Gastroesophageal sphincter (tissue), 4 donors: ENCODE data around the gene ARHGEF4. TPM values are rescaled to one million over a fixed set of nuclear protein-coding genes. Genes with fewer than 3 reads are reported as not detected.

Experiments
- ATAC-seq: fragments of 150-250 bp; one replicate; pipeline ENCODE4 v1.9.1; 2016; ENCODE audit warnings: mild to moderate bottlenecking, moderate library complexity
- H3K27ac ChIP-seq, 4 donors: fragments of 200-600 bp; sonication (generic) in 3 of 4; 1 replicate in 3 of 4; 2 replicates in 1 of 4; pipeline ENCODE4 v1.5.1; 2016 to 2019
- H3K27me3 ChIP-seq: fragments of 200-600 bp; sonication (generic); one replicate; pipeline ENCODE4 v1.5.1; 2019
- H3K36me3 ChIP-seq, 2 donors: fragments of 200-600 bp; sonication (generic); one replicate each; pipeline ENCODE4 v1.5.1; 2019; ENCODE audit warnings: control low read depth in 1 of 2
- H3K4me1 ChIP-seq, 3 donors: fragments of 200-600 bp; sonication (generic); 1 replicate in 2 of 3; 2 replicates in 1 of 3; pipeline ENCODE4 v1.5.1; 2016 to 2019; ENCODE audit warnings: control low read depth in 2 of 3
- H3K4me3 ChIP-seq, 2 donors: fragments of 200-600 bp; sonication (generic); one replicate each; pipeline ENCODE4 v1.5.1; 2019; ENCODE audit warnings: mild to moderate bottlenecking in 1 of 2, moderate library complexity in 1 of 2
- H3K9me3 ChIP-seq, 3 donors: fragments of 200-600 bp; sonication (generic); one replicate each; pipeline ENCODE4 v1.5.1; 2017 to 2019; ENCODE audit warnings: control low read depth in 2 of 3
- EP300 ChIP-seq: sonication (generic); formaldehyde crosslinking; IDR thresholded peaks from one replicate; pipeline ENCODE4 v1.6.1; 2017; ENCODE audit warnings: antibody characterized with exemption, mild to moderate bottlenecking
- POLR2A ChIP-seq, 2 donors: fragments of 450-650 bp; IDR thresholded peaks; one replicate each; pipeline ENCODE4 v1.6.1; 2017; ENCODE audit warnings: antibody characterized with exemption in 2 of 2, mild to moderate bottlenecking in 2 of 2, moderate library complexity in 1 of 2
- POLR2AphosphoS5 ChIP-seq: sonication (generic); formaldehyde crosslinking; IDR thresholded peaks from one replicate; pipeline ENCODE4 v1.6.1; 2017; ENCODE audit warnings: antibody characterized with exemption
- WGBS, 2 donors: methylation state at CpG; one replicate each; pipeline ENCODE4 v1.1.5; 2018; ENCODE audit warnings: low coverage in 1 of 2; 5-methylcytosine and 5-hydroxymethylcytosine counted together
- total RNA-seq, 4 donors: library from RNA; depleted of rRNA; stranded (reverse); fragments of >200 nt; gene quantifications; one replicate each; pipeline ENCODE4 v1.1.0, GENCODE V29; 2016
- TF ChIP-seq, protein P1 (sequence below), 4 experiments: fragments of 200-600 bp in 2 of 4; fragments of 450-650 bp in 2 of 4; sonication (generic) in 1 of 4; IDR thresholded peaks; one replicate each; pipeline ENCODE4 v1.5.1; 2017 to 2019; ENCODE audit warnings: antibody characterized with exemption in 4 of 4, mild to moderate bottlenecking in 2 of 4, moderate library complexity in 2 of 4

The ARHGEF4 gene
- total RNA-seq, 4 donors from 2014 or later: 15.9 to 59.5 (median 21.8) TPM

DNA sequence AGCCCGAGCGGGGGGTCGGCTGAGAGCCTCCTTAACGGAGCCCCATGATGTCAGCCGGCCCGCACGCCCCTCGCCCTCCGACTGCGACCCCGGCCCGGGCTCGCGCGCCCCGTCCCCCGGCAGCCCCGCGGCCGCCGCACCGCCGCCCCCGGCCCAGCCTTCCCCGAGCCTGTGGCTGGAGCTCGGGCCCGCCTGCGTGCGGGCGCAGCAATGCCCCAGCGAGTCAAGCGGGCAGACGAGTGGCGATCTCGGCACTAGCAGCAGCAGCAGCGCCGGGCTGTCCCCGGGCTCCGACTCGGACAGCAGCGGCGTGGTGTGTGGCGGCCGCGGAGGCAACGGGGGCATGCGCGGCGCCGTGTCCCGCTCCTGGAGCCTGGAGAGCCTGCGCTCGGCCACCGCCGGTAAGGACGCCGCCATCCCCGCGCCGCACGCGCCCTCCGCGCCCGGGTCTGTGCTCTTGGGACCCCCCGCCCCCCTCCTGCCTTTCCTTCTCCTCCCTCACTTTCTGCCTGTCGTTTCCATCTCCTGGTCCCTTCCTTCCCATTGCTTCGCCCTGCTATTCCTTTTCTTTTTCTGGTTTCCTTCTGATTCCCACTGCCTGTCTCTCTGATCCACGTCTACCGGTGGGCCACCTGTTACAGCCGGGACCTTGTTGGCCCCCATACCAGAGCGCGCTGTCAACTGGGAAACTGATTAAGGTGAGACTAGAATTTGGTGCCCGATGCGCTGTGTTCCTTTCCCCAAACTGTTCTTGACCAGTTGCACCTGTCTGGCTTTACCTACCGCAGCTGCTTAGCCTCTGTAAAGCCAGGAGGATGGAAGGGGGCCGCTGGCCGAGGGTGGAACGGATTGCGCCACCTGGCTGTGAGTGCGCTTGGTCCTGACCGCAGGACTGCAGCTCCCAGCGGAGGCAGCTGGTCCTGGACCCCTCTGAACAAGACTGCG lies 127.4 kb downstream of the ARHGEF4 start:
- 2% methylated on average over 22 of the region's 84 CpGs; no CpG with 5 or more reads in 1 of the 2 donors for WGBS, 2 donors
- peaks cover 82% of the 10 kb centered on the region for H3K27me3 ChIP-seq
- no peak for TF ChIP-seq POLR2AphosphoS5
- TF ChIP-seq, protein P1, sequence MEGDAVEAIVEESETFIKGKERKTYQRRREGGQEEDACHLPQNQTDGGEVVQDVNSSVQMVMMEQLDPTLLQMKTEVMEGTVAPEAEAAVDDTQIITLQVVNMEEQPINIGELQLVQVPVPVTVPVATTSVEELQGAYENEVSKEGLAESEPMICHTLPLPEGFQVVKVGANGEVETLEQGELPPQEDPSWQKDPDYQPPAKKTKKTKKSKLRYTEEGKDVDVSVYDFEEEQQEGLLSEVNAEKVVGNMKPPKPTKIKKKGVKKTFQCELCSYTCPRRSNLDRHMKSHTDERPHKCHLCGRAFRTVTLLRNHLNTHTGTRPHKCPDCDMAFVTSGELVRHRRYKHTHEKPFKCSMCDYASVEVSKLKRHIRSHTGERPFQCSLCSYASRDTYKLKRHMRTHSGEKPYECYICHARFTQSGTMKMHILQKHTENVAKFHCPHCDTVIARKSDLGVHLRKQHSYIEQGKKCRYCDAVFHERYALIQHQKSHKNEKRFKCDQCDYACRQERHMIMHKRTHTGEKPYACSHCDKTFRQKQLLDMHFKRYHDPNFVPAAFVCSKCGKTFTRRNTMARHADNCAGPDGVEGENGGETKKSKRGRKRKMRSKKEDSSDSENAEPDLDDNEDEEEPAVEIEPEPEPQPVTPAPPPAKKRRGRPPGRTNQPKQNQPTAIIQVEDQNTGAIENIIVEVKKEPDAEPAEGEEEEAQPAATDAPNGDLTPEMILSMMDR (IDR thresholded peaks at IDR 0.05): peak in 1 of 4 experiments; percentile 32
- H3K4me1 ChIP-seq: peaks cover 0 to 21% (median 5%) of the 10 kb centered on the region in 3 donors
- H3K4me3 ChIP-seq: peak overlapping the region in 1 of 2 donors; percentile 40
- H3K36me3 ChIP-seq: no peaks in the 10 kb centered on the region
- ATAC-seq: no peak
- no peak overlapping the region for H3K27ac ChIP-seq
- no peaks in the 10 kb centered on the region for H3K9me3 ChIP-seq

DNA sequence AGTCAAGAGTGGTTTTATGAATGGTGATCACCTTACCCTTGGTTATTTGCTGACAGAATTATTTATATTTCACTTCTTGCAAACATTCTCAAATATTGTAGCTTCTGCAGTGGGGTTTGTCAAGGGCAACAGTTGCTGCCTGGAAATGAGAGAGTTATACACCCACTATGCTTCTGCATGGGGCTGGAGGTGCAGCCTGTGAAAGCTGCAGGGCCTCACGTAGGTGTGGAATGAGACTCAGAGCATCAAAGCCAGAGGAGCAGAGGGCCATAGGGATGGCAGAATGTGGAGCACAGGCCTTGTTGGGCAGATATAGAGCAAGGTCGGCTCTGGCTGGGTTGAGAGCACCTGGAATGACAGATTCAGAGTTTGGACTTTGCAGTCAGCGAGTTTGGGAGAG lies 128.2 kb downstream of the ARHGEF4 start:
- no peak overlapping the region for H3K4me3 ChIP-seq
- H3K36me3 ChIP-seq: no peaks in the 10 kb centered on the region
- no peak for ATAC-seq
- peaks cover 0 to 21% (median 5%) of the 10 kb centered on the region in 3 donors for H3K4me1 ChIP-seq
- no peak overlapping the region for H3K27ac ChIP-seq
- TF ChIP-seq POLR2AphosphoS5 (no peak), POLR2A (IDR thresholded peaks at IDR 0.05) (no peak)
- no peaks in the 10 kb centered on the region for H3K9me3 ChIP-seq
- H3K27me3 ChIP-seq: peaks cover 82% of the 10 kb centered on the region
- 63 to 94% methylated on average over 2 to 3 of the region's 3 CpGs for WGBS, 2 donors

DNA sequence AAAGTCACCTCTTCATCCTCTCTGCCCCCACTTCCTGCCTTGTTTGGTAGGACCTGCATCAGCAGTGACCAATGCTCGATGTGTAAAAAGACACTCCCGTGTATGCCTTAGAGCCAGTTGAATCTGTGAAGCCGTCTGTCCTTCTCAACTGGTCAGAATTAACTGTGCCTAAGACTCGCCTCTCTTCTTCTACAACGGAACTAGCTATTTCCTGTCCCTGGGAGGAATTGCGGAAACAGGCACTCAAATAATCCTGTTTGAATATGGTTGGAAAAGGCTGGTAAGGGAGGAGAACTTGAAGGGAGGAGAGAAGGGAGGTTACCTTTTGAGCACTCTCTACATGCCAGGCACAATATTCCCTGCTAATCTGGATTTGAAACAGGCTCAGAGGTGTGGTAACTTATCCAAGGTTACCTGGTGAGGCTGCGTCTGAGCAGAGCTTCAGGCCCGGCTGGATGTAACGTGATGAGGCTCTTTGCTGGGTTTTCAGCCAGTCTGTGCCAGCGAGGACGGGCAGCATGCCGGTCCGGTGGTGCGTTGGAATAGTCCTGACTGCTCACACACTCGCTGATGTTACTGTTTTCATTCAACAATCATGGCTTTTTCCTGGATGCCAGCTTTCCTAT lies 129.5 kb downstream of the ARHGEF4 start:
- 62 to 71% methylated on average over 4 to 13 of the region's 15 CpGs for WGBS, 2 donors
- Histone ChIP-seq H3K27ac (no peak overlapping the region), H3K4me3 (no peak overlapping the region), H3K36me3 (no peaks in the 10 kb centered on the region), H3K4me1 (peaks cover 0 to 21% (median 5%) of the 10 kb centered on the region in 3 donors), H3K27me3 (peaks cover 75% of the 10 kb centered on the region), H3K9me3 (no peaks in the 10 kb centered on the region)
- TF ChIP-seq, protein P1 (IDR thresholded peaks at IDR 0.05): no peak
- TF ChIP-seq POLR2AphosphoS5: no peak
- no peak for TF ChIP-seq POLR2A (IDR thresholded peaks at IDR 0.05)
- no peak for TF ChIP-seq EP300
- ATAC-seq: no peak

DNA sequence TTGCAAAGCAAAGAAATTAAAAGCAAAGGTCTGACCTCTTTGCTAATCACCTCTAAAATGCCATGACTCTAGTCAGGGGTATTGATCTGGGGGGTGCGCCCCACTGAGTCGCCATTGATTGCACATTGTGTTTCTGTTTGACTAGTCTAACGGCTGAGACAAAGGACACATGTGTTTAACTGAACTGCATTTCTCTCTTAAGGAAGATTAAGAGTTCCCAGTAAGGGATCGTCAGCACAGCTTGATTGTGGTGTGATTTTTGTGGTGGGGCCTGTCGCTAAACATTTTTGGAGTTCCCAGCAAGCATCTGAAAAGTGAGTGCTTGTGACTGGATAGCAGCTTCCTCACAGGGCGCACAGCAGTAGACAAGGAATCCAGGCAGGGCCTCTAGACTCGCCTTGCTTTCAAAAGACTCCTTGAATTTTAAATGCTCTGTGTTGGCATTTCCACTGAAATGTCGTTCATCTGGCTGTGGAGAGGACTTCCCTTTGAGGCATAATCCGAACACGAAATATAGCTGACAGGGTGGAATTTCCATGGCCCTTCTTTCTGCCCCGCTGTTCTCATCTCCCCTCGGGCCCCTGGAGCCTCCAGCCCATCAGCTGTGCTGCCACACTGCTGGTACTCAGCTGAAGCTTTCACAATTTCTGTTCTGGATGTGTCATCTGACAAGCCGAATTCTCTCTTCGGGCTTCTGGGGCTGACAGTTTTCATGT lies 130.2 kb downstream of the ARHGEF4 start:
- ATAC-seq: no peak
- no peak overlapping the region for H3K4me3 ChIP-seq
- H3K36me3 ChIP-seq: no peaks in the 10 kb centered on the region
- H3K4me1 ChIP-seq: peaks cover 0 to 21% (median 5%) of the 10 kb centered on the region in 3 donors
- no peaks in the 10 kb centered on the region for H3K9me3 ChIP-seq
- H3K27me3 ChIP-seq: peaks cover 68% of the 10 kb centered on the region
- H3K27ac ChIP-seq: no peak overlapping the region
- no peak for TF ChIP-seq POLR2A (IDR thresholded peaks at IDR 0.05)
- TF ChIP-seq POLR2AphosphoS5: no peak
- TF ChIP-seq, protein P1 (IDR thresholded peaks at IDR 0.05): no peak
- no peak for TF ChIP-seq EP300
- WGBS, 2 donors: 70 to 73% methylated on average over 3 to 11 of the region's 14 CpGs

DNA sequence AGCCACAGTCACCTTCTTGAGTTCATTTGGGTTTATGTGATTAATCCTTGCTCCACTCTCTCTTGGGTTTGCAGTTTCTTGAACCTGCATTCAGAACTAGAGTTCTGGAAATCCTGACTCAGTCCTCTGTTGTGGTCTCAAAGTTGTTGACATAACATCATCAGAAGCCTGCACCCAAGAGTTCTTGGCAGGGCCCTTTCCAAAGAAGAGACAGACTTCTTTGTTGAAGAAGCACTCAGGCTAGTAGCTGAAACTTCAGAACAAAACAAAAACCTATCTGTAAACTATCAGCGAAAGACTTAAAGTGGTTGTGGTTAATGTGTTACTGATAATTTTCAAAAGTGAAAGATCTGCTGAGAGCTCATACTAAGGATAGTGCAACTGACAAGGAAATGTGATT lies 135.7 kb downstream of the ARHGEF4 start:
- no peak for ATAC-seq
- Histone ChIP-seq H3K9me3 (no peaks in the 10 kb centered on the region), H3K36me3 (no peaks in the 10 kb centered on the region), H3K4me3 (no peak overlapping the region), H3K4me1 (no peaks in the 10 kb centered on the region), H3K27ac (no peak overlapping the region), H3K27me3 (peaks cover 13% of the 10 kb centered on the region)
- TF ChIP-seq EP300: no peak
- 71 to 100% methylated on average over 1 of the region's 1 CpG for WGBS, 2 donors
